22Rv1 (cell line): ENCODE measurements around the gene GDPD4.

ENCODE experiments used
- ZFX ChIP-seq: fragments of 450-650 bp; IDR thresholded peaks from 2 replicates; pipeline ENCODE4 v1.6.1; 2017; ENCODE audit warnings: antibody characterized with exemption, borderline replicate concordance
- TF ChIP-seq, protein P1 (sequence below): fragments of 450-650 bp; IDR thresholded peaks from 2 replicates; pipeline ENCODE4 v1.5.1; 2017; ENCODE audit warnings: mild to moderate bottlenecking

DNA sequence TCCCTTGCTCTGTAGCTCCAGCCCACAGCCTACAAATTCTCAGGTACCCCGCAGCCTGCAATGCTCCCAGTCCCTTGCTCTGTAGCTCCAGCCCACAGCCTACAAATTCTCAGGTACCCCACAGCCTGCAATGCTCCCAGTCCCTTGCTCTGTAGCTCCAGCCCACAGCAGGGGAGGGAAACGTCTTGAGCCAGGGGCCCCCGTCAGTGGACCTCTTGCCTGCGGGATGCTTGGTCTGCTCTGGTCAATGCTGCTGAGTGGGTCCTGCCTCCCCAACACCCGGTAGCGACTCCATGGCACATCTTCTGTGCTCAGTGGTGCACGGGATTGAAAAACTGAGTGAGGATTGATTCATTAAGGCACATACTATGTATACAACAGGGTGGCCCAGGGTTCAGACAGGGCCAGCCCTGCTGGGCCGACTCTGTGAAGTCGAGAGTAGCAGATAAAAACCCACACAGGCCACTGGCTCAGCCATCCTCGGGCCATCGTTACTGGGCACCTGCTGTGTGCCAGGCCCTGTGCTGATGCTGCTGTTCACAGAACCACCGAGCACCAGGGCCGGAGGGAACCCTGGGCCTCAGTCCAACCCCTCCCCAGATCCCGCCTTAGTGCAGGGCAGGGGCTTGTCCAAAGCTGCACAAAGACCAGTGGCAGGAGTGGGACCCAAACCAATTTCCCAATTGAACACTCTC is 103.7 kb downstream of the GDPD4 start:
- TF ChIP-seq, protein P1, sequence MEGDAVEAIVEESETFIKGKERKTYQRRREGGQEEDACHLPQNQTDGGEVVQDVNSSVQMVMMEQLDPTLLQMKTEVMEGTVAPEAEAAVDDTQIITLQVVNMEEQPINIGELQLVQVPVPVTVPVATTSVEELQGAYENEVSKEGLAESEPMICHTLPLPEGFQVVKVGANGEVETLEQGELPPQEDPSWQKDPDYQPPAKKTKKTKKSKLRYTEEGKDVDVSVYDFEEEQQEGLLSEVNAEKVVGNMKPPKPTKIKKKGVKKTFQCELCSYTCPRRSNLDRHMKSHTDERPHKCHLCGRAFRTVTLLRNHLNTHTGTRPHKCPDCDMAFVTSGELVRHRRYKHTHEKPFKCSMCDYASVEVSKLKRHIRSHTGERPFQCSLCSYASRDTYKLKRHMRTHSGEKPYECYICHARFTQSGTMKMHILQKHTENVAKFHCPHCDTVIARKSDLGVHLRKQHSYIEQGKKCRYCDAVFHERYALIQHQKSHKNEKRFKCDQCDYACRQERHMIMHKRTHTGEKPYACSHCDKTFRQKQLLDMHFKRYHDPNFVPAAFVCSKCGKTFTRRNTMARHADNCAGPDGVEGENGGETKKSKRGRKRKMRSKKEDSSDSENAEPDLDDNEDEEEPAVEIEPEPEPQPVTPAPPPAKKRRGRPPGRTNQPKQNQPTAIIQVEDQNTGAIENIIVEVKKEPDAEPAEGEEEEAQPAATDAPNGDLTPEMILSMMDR = no peak
- no peak for TF ChIP-seq ZFX
